ENCODE measurements around the gene ELAC2.

The ELAC2 gene

GRCh38 chr17:13016881-13017654, 759 bp downstream of the ELAC2 start:
- H3K27ac ChIP-seq = peak overlapping the region; percentile 91
- no peak for TF ChIP-seq ZFX (IDR thresholded peaks at IDR 0.05; ENCODE audit: borderline replicate concordance)
- no peak for TF ChIP-seq CTCF (IDR thresholded peaks at IDR 0.05)

GRCh38 chr17:13014801-13015200, 3.0 kb downstream of the ELAC2 start:
- no peak overlapping the region for H3K27ac ChIP-seq
- TF ChIP-seq ZFX (IDR thresholded peaks at IDR 0.05; ENCODE audit: borderline replicate concordance) = no peak
- TF ChIP-seq CTCF (IDR thresholded peaks at IDR 0.05) = no peak

GRCh38 chr17:13010959-13011358, 6.9 kb downstream of the ELAC2 start:
- H3K27ac ChIP-seq = no peak overlapping the region
- TF ChIP-seq CTCF (IDR thresholded peaks at IDR 0.05) (no peak), ZFX (IDR thresholded peaks at IDR 0.05; ENCODE audit: borderline replicate concordance) (no peak)

GRCh38 chr17:13008461-13008860, 9.4 kb downstream of the ELAC2 start:
- TF ChIP-seq ZFX (IDR thresholded peaks at IDR 0.05; ENCODE audit: borderline replicate concordance) (no peak), CTCF (IDR thresholded peaks at IDR 0.05) (no peak)
- no peak overlapping the region for H3K27ac ChIP-seq

- TF ChIP-seq ZFX (IDR thresholded peaks at IDR 0.05; ENCODE audit: borderline replicate concordance) = no peak
- TF ChIP-seq CTCF (IDR thresholded peaks at IDR 0.05) = no peak
- H3K27ac ChIP-seq = no peak overlapping the region
These were observed 12.3 kb downstream of the ELAC2 start for GRCh38 chr17:13005530-13005929.

- TF ChIP-seq ZFX (IDR thresholded peaks at IDR 0.05; ENCODE audit: borderline replicate concordance) = no peak
- TF ChIP-seq CTCF (IDR thresholded peaks at IDR 0.05) = no peak
- no peak overlapping the region for H3K27ac ChIP-seq
These were observed 13.5 kb downstream of the ELAC2 start for GRCh38 chr17:13004336-13004735.

GRCh38 chr17:13003927-13004326, 13.9 kb downstream of the ELAC2 start:
- TF ChIP-seq ZFX (IDR thresholded peaks at IDR 0.05; ENCODE audit: borderline replicate concordance) (no peak), CTCF (IDR thresholded peaks at IDR 0.05) (no peak)
- no peak overlapping the region for H3K27ac ChIP-seq

Measured in 22Rv1 (cell line).